Fibroblast of villous mesenchyme (primary cell): ENCODE data around the gene CNN1. TPM values are rescaled to one million over a fixed set of nuclear protein-coding genes. Genes with fewer than 3 reads are reported as not detected.

Experiments used
- DNase-seq: peaks from one replicate; pipeline ENCODE4 v3.0.0-alpha.2; 2010; ENCODE audit warnings: low read depth
- H3K4me3 ChIP-seq: 2 replicates; pipeline ENCODE4 v1.5.1; 2011; ENCODE audit warnings: low read depth, mild to moderate bottlenecking, low read length
- CTCF ChIP-seq: IDR thresholded peaks from 2 replicates; pipeline ENCODE4 v1.5.1; 2012; ENCODE audit warnings: low read depth, mild to moderate bottlenecking, low read length; ENCODE audit not compliant: insufficient read depth
- total RNA-seq: library from RNA; depleted of rRNA; stranded (reverse); fragments of >200 nt; gene quantifications from 2 replicates; pipeline ENCODE4 v1.2.3, GENCODE V29; 2012

The CNN1 gene
- total RNA-seq: 61.3 and 148 TPM in 2 replicates

GRCh38 chr19:11538232-11539036 lies at the start of gene CNN1:
Gene CNN1, plus strand, starts transcription at chr19:11538851. Its CDS starts 77 bp downstream, at chr19:11538928.
- no peak for TF ChIP-seq CTCF
- peak; percentile 58 for DNase-seq
- peak within 1 kb of the TSS; percentile 32 for H3K4me3 ChIP-seq

- no peak for TF ChIP-seq CTCF
These were observed 49.3 kb upstream of the CNN1 start for GRCh38 chr19:11489378-11489777.

GRCh38 chr19:11494634-11495285 lies 43.9 kb upstream of the CNN1 start:
- no peak for TF ChIP-seq CTCF
- no peak for DNase-seq
- no peak overlapping the region for H3K4me3 ChIP-seq

More at GRCh38 chr19:11489378-11489777, 49.3 kb upstream of the CNN1 start:
- H3K4me3 ChIP-seq: no peak overlapping the region
- DNase-seq: no peak

- no peak for DNase-seq
- TF ChIP-seq CTCF: no peak
- H3K4me3 ChIP-seq: no peak overlapping the region
These were observed 43.2 kb upstream of the CNN1 start for GRCh38 chr19:11495481-11495880.

GRCh38 chr19:11495885-11496284 lies 42.8 kb upstream of the CNN1 start:
- no peak for DNase-seq
- H3K4me3 ChIP-seq: no peak overlapping the region
- TF ChIP-seq CTCF: no peak

- peak; percentile 83 for DNase-seq
- H3K4me3 ChIP-seq: no peak overlapping the region
- TF ChIP-seq CTCF: peak; percentile 81
These were observed 42.1 kb upstream of the CNN1 start for GRCh38 chr19:11496391-11497163.
